ENCODE results near the gene CMTM1.

The CMTM1 gene

DNA sequence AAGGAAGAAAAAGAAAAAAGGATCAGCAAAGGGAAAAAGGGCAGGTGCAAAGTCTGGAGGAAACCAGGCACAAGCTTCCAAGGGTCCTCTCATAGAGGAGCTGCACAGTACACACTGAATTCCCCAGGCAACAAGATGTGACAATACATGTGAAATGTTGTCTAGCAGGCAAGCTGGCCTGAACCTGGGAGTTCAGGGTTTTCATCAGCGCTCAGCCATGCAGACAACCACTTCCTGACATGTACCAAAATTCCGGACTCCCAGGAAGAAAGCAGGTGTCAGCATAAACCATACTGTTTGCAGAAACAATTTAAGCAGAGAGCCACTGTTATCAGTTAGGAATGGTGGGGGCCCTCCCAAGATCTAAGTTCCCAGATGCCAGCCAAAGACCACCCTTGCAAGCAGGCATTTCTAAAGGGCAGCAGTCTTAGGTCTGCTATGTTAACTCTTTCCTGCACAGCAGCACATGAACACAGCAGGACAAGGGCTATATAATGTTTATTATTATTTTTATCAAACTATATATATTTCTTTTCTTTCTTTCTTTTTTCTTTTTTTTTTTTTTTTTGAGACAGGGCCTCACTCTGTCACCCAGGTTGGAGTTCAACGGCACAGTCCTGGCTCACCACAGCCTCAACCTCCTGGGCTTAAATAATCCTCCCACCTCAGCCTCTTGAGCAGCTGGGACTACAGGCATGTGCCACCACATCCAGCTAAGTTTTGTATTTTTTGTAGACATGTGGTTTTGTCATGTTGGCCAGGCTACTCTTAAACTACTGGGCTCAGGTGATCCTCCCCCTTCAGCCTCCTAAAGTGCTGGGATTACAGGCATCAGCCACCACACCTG lies 26.4 kb upstream of the CMTM1 start:
- no peak for DNase-seq (ENCODE audit: low read depth)

DNA sequence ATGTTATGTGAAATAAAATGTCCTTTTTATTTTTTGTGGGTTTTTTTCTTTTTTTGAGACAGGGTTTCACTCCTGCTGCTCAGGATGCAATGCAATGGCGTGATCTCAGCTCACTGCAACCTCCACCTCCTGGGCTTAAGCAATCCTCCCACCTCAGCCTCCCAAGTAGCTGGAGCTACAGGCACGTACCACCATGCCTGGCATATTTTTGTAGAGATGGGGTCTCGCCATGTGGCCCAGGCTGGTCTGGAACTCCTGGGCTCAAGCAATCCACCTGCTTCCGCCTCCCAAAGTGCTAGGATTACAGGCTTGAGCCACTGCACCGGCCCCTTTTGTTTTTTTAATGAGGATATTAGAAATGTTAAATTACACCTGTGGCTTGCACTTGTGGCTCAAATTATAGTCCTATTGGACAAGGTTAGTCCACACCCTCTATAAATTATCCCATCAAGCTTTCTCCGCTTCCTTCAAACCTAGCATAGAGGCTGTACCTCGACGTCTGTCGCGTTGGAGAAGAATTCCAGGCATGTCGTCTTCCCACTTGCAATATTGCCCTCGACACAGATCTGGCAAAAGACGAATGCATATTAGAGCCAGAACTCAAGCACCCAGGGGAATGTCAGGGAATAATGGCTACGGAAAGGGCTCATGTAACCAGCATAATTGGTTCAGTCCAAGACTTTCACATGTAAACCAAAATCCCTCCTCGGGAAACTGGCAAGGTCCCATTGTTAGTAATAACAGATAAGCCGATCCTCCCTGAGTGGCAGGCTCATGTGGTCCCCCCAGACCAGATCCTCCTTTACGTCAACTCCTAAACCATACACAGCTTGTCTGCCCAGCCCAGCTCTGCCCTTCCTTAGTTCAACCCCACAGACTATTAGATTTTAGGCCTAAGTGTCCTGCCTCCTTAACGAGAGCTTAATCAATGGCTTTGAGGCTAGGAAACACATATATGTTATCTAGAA lies 24.6 kb upstream of the CMTM1 start:
- no peak for DNase-seq (ENCODE audit: low read depth)

DNA sequence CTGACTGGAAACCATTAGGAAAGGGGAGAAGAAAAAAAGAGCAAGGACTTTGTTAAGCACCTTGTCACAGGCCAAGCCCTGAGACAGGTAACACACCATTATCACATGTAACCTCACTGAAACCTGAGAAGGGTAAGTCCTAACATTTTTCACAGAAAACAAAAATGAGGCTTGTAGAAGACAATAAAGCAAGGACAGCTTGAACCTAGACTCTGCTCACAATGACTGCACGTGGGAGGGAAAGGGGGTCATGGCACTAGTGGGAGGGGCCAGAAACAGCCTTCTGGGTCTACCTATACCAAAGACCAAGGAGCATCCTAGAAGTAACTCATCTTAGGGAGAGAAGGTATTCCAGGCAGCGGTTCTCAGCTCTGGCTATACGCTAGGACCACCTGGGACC lies 23.8 kb upstream of the CMTM1 start:
- DNase-seq (ENCODE audit: low read depth): no peak

DNA sequence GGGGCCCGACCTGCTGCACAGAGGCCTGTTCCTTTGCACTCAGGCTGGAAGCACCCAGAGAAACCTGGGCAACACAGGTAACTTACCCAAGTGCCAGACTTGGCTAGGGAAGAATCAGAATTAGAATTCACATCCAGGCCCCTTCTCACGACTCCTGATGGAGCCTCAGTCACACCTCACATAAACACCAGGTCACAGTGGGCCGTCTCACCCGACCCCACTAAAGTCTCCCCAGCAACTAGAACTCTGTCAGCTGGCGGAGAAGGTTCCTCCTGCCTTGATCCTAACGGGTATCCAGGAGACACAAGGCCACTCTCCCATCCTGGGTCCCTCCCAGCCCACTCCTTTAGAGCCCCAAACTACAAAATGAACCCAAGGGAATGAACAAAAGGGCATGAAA lies 22.7 kb upstream of the CMTM1 start:
- no peak for DNase-seq (ENCODE audit: low read depth)

DNA sequence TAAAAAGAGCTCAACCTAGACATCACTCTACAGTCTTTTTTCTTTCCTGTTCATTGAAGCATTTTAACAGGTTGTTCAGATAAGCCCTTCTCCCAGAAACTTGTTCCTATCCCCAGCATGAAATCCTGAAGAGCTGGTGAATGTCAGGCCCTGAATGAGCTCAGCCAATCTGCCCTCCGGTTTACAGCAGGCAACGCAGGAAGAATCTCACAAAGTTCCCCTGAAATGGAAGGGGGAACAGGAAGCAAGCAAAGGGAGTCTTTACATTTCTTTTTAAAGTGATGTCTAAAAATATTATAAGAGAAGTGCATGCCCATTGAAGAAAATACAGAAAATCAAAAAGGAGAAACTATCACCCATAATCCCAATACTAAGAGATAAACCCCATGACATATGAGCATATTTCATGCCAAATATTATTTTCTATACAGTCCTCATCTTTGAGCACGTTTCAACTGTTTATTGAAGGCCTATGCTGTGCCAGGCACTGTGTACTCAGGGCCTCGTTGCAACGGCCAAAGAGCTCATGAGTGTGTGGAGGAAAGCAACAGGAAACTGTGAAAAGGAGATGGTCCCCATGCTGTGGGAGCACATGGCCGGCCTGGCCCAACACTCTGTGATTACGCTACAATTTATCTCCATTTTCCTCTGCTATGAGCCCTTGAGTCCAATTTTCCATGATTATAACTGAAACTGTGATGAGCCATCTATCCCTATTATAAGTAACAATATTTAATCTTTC lies 22.1 kb upstream of the CMTM1 start:
- DNase-seq (ENCODE audit: low read depth): no peak

DNA sequence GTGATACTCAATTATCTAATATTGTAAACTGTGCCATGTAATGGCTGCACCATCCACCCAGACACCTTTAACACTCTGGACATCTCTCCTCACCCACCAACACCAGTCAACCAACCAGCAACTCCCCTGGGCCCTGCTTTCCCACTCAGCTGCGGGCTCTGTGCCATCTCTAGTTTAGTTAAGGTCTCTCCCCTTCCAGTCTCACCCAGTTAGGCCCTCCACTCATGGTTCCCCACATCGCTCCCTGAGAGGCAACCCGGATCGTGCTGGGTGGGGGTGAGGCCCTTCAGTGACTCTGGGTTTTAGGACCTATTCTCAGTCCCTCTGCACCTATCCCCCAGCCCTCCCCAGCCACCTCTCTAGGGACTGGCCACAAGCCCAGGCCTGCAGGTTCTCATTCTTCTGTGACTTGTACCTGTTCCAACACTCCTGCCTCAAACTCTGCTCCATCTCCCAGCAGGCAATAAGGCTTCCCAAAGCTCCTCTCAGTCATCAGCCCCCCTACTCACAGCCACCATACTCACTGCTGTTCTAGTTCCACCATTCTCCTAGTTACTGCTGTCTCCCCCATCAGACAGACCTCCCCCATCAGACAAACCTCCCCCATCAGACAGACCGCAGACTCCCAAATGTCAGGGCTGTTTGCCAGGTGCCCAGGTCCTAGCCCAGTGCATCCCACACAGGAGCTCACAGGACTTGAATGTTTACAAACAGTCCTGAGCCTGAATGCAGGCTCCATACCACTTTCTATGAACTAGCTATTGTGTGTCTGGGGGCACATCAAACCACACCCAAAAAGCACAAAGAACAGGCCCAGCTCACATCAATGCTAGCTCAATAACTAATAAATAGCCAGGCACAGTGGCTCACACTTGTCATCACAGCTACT lies 18.9 kb upstream of the CMTM1 start:
- DNase-seq (ENCODE audit: low read depth): no peak

DNA sequence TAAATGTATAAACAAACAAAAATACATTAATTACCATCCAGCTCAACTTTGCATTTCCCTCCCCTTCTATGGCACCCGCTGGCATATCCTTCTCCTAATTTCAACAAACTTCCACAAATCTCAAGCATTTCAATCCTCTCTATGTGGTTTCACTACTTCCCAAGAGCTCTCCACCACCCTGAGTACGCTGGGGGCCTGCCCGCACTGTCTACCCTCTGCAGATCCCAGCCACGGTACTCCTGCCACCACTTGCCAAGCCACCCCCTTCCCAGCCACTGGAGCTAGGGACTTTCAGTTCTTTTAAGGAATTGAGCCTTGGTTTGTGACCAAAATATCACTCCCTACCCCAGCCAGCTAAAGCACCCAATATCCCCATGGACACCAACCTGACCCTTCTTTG lies 18.2 kb upstream of the CMTM1 start:
- DNase-seq (ENCODE audit: low read depth): no peak

DNA sequence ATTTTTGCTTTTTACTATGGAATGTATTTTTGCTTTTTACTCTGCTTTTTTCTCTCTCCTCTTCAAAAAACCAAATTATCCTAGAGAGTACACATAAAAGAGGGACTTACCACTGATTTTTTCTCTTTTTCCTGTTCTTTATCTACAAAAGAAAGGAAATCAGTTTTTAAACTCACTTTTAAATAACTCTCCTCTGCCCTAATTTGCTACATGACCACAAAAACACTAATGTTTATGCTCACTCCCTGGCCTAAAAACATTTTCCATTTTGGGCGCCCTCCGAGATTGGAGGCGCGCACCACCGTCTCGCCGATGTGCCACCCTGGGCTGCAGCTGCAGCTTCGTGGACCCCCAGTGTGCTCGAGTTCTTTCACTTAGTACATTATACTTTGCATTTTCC lies 17.4 kb upstream of the CMTM1 start:
- DNase-seq (ENCODE audit: low read depth): no peak

DNA sequence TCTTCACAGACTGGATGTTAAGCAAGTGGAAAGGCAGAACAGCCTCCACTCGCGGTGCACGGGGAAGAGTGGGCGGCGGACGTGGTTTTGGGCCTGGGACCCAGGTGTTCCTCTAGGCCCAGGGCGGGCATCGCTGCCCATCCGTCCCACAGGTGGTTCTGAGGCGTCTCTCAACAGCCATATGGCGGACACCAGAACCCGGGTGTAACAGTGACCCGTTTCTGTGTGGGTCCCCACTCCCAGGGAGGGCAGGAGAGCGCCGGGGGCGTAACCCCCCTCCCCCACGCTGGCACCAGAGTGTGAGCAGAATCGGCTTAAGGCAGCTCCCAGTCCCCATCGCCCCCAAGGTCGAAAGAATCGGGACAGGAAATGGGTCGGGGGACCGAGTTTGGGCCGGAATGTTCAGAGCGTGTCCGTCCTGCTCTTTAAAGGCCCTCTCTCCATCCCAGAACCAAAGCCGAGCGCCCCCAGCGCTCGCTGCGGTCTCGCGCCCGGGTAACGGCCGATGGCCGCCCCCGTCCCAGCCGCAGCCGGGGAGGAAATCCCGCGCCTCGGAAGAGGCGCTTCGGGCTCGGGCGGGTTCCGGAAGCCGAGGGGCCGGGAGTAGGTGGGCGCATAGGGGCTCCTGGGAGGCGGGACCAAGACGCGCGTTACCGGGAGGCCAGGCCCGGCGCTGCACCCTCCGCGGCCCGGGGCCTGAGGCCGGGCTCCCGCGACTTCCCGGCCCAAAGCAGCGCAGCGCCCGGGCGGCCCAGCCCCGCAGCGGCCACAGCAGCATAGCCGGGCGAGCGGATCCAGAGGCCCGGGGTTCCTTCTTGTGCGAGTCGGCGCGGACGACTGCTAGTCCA lies 16.7 kb upstream of the CMTM1 start, which contains the start of gene TK2:
Gene TK2, minus strand, starts transcription at position 839 of the 848 bp plus-strand sequence. Its CDS starts 61 bp downstream, at position 778.
- no peak for DNase-seq (ENCODE audit: low read depth)

DNA sequence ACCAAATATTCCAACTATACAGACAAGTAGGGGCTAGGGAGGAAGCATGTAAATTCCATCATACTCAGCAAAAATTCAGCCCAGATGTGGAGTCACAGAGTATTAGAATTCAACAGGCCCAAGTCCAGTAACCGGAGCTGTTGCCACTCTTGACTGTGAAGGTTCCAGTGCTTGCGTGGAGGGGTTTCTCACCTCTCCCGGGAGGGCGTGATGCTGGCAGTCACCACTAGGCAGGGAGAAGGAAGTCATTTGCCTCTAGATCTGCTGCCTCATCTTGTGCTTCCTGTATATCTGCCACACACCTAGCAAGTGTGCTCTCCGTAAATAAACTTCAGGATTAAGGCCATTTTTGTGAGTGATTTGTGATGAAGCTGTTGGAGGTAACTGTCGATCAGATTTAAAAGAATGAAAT lies 14.9 kb upstream of the CMTM1 start:
- no peak for DNase-seq (ENCODE audit: low read depth)

DNA sequence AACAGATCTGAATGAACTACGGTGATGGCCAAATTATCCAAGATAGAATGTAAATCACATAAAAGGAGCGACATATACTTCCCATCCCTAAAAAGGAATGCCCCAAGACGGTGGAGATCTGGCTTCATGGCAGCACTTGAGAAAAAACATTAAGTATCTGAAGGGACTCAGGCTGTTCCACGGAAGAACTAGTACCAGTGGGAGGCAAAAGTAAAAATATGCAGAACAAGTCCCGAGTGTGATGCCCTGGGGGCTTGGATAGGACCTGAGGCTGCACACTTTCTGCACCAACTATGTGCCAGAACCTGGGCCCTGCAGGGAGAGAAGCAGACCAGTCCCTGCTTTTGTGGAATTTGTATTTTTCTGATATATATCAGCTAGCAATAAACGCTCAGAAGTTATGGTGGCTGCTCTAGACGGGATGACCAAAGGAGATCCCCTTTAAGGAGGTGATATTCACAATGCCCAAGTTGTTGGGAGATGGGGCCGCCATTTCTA lies 14.4 kb upstream of the CMTM1 start:
- no peak for DNase-seq (ENCODE audit: low read depth)

DNA sequence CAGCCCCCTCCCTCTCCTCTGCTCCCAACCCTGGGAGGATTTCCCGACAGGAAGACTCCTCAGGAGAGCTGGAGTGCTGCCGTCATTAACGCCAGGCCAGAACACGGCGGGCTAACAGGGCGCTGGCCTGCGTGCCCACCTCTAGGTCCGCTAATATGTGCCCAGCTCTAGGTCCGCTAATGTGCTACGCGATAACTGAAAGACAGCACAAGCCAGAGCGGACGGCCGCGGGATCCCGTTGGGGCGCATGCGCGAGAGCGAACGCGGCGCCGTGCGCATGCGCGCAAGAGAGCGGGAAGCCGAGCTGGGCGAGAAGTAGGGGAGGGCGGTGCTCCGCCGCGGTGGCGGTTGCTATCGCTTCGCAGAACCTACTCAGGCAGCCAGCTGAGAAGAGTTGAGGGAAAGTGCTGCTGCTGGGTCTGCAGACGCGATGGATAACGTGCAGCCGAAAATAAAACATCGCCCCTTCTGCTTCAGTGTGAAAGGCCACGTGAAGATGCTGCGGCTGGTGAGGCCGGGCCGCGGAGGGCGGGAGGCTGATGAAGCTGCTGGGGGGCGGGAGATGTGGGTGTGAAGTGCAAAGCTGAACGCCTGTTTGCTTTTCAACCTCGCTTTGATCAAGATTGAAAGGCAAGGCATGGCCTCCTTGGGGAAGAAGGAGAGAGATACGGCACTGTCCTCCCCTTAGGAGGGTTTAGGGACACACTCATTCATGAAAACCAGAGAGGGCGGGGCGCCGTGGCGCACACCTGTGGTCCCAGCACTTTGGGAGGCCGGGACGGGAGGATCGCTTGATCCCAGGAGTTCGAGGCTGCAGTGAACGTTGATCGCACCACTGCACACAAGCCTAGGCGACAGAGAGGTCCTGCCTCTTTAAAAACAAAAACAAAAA lies 13.7 kb upstream of the CMTM1 start, which contains the start of gene CKLF:
Gene CKLF, plus strand, starts transcription at position 291 of the 892 bp plus-strand sequence. Its CDS starts 140 bp downstream, at position 431.
- no peak for DNase-seq (ENCODE audit: low read depth)

DNA sequence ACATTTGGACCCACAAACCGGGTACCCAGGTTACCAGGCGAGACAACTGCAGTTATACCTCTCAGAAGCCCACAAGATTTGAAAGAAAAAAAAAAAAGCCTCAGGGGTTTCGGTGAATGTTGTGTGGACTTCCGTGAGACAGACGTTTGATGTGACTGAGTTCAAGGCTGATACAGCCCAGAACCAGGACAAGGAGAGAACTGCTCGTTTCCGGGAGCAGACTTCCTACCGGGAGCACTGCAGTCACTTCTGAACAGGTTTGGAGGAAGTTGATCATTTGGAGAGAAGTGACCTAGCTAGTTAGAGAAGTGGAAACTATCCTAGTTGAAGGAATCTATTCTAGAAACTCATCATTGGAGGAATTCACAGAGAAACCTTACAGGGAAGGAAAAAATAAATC lies 13.0 kb upstream of the CMTM1 start:
- DNase-seq (ENCODE audit: low read depth): no peak

DNA sequence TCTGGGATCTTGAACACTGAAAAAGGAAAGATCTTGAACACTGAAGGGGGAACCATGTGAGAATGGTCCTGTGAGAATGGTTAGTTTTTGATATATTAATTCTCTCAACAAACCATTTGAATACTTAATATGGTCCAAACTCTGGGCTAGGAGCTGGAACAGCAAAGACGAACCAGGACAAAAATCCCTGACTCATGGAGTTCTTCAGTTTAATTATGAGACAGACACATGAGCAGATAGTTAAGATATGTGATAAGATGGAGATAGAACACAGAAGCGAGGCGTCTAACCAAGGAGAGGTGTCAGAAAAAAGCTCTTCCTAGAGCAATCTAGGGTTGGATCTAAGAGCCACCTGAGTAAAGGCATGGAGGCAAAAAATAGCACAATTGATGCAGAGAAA lies 12.2 kb upstream of the CMTM1 start:
- DNase-seq (ENCODE audit: low read depth): no peak

DNA sequence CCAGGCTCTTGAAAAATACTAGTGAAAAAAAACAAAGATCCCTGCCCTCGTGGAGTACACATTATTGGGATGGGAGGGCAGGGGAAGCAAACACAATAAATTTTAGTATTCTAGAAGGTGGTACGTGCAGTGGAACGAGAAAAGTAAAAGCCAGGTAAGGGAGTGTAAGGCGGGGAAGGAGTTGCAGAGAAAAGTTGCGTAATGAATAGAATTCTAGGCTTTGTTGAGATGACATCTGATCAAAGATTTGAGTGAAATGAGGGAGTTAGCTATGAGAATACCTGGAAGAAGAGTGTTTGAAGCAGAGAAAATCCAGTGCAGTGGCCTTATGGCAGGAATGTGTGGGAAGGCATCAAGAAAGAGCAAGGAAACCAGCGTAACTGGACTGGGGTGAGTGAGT lies 11.7 kb upstream of the CMTM1 start:
- no peak for DNase-seq (ENCODE audit: low read depth)

DNA sequence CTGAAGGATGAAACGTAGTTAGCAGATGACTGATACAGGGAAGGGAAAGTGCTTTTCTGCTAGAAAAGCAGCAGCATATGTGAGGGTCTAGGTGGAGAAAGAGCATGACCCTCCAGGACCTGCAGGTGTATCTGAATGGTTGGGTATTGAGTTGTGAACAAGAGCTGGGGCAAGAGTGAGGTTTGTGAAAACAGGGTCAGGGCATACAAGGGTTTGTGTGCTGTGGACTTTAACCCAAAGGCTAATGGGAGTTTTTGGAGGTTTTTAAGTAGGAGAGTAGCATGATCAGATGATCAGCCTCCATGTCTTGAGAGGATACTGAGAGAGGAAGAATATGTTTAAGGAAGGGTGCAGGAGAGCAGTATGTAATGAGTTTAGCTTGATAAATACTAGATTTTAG lies 6.1 kb upstream of the CMTM1 start:
- DNase-seq (ENCODE audit: low read depth): no peak

DNA sequence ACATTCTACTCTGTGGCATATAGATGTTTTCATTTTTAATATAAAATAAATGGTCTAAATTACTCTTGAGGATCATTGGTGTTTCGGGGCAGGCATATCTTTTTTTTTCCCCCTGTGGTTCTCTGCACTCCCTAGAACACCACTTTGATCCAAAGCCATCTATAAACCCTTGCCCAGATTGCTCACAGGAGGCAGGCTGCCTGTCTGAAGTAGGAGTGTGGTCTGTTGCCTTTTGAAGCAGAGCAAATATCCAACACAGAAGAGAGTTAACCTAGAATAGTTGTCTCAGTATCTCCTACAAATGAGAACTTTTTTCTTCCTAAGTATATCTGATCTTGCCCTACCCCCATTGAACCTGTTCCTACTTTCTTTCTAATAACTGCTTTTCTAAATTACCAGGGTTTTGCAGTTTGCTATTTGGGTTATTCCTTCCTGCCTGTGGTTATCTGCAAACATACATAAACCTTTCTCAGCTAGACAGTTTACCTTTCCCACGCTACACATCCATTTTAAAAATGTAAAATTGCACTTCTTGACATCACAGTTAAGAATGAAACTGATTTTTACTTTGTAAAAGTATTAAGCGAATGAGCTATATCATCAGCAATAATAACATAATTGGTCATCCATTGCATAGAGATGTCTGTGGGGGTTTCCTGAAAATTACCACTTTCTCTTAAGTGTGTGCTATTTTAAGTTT lies 4.7 kb upstream of the CMTM1 start:
- no peak for DNase-seq (ENCODE audit: low read depth)

DNA sequence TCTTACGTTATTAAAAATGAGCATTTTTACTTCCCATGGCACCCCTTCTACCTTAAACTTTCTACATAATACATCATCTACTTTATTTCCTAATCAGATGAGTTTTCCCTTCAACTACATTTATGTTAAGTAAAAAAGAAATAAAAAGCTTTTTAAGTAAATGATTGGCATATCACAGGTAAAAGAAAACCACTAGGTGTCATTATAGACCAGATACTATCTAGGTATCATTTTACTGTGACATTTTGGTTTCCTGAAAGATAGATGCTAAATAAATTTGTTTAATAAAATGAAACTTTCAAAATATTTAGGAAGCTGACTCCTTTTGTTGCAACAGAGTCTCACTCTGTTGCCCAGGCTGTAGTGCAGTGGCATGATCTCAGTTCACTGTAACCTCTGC lies 3.8 kb upstream of the CMTM1 start:
- no peak for DNase-seq (ENCODE audit: low read depth)
